Epithelial cell of proximal tubule (primary cell): ENCODE results near the gene KIZ. TPM values are rescaled to one million over a fixed set of nuclear protein-coding genes. Genes with fewer than 3 reads are reported as not detected.

ENCODE experiments used
- DNase-seq: peaks from one replicate; pipeline ENCODE4 v3.0.0-alpha.2; 2011; ENCODE audit warnings: low read depth
- H3K4me3 ChIP-seq: 2 replicates; pipeline ENCODE4 v1.5.1; 2011; ENCODE audit warnings: low read depth, mild to moderate bottlenecking, low read length
- CTCF ChIP-seq: conservative IDR thresholded peaks from 2 replicates; pipeline ENCODE4 v1.5.1; 2012; ENCODE audit warnings: low read depth, mild to moderate bottlenecking, low read length
- total RNA-seq: library from RNA; depleted of rRNA; stranded (reverse); fragments of >200 nt; gene quantifications from 2 replicates; pipeline ENCODE4 v1.2.3, GENCODE V29; 2015

Gene KIZ
- total RNA-seq, 1 donor from 2014 or later, result 4.7 TPM

GRCh38 chr20:21105429-21106170 lies 20.3 kb upstream of the KIZ start:
- DNase-seq, result no peak
- TF ChIP-seq CTCF, result no peak
- H3K4me3 ChIP-seq, result no peak overlapping the region

- TF ChIP-seq CTCF, result no peak
- no peak for DNase-seq
- H3K4me3 ChIP-seq, result no peak within 1 kb of the TSS
These were observed 19.5 kb upstream of the KIZ start, which contains the start of gene LINC00237 for GRCh38 chr20:21106171-21107017. TSS of gene LINC00237 (minus strand) at chr20:21106358.

- no peak overlapping the region for H3K4me3 ChIP-seq
- TF ChIP-seq CTCF, result no peak
- DNase-seq, result no peak
These were observed 16.7 kb upstream of the KIZ start for GRCh38 chr20:21109144-21109543.

GRCh38 chr20:21110811-21111210 lies 15.1 kb upstream of the KIZ start:
- TF ChIP-seq CTCF, result no peak
- no peak for DNase-seq
- no peak overlapping the region for H3K4me3 ChIP-seq

GRCh38 chr20:21111416-21111815 lies 14.5 kb upstream of the KIZ start:
- TF ChIP-seq CTCF, result no peak
- no peak for DNase-seq
- H3K4me3 ChIP-seq, result no peak overlapping the region

GRCh38 chr20:21113697-21114096 lies 12.2 kb upstream of the KIZ start:
- no peak overlapping the region for H3K4me3 ChIP-seq
- no peak for DNase-seq
- no peak for TF ChIP-seq CTCF
